Activated naive CD8-positive, alpha-beta T cell treated with anti-CD3 and anti-CD28 coated beads, Interleukin-2, amount 50 U/mL, for 16 hours (primary cell): Measurements from ENCODE around the gene TGFBI.

Source experiments
- DNase-seq: peaks from one replicate; pipeline ENCODE4 v3.0.0-alpha.2; 2020; ENCODE audit warnings: low read depth, low spot score

Gene TGFBI

GRCh38 chr5:136001466-136001981 lies 27.3 kb upstream of the TGFBI start:
- no peak for DNase-seq

DNA sequence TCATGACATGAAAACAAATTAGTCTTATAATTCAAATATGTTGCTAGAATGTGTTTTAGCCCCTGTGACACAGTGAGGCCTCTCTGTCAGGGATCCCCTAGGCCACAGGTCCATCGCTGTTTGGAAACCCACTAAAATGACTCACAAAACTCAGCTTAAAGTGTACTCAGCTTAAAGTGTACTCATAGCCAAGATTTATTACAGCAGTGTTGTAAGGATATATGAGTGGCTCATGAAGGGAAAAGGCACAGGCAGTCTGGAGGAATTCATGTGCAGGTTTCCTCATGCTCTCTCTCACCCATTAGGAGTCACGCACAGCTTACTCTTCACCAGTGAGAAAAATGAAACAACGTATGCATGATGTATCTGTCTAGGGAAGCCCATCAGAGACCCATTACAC lies 24.4 kb upstream of the TGFBI start:
- DNase-seq, result no peak

DNA sequence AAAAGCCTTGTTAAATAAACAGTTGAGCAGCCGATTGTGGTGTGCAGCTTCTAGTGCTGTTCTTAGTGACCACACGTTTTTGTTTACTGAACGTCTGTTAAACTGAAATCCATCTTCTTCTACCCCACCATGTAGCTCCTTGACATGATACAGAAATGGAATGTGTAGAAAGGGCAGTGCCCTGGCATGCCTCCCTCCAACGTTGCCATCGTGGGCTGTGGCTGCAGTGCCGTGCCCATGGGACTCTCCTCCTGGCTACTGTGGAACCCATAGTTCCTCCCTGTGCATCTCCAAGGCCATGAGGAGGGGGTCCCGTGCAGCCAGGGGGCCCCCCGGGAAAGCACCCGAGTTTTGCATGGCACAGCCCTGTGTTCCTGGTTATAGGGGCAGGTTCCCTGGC lies 23.3 kb upstream of the TGFBI start:
- DNase-seq, result no peak

DNA sequence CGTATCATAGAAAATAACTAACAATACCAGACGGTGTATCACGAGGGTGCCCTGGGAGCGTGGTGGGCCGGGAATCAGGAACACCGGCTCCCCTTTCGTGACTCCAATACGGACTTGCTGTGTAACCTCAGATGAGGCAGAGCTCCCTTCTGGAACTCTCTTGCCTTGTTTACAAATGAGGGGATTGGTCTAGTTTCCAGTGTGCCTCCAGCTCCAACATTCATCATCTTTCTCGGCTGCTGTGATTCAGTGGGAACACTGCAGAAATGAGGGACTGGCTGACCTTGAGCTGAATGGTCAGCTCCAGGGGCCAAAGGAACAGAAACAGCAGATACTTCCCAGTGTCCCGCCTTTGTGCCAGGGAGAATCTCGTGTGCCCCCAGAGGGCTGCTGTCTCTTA lies 22.6 kb upstream of the TGFBI start:
- no peak for DNase-seq

- no peak for DNase-seq
Observed at GRCh38 chr5:136006761-136007251, 22.0 kb upstream of the TGFBI start.

DNA sequence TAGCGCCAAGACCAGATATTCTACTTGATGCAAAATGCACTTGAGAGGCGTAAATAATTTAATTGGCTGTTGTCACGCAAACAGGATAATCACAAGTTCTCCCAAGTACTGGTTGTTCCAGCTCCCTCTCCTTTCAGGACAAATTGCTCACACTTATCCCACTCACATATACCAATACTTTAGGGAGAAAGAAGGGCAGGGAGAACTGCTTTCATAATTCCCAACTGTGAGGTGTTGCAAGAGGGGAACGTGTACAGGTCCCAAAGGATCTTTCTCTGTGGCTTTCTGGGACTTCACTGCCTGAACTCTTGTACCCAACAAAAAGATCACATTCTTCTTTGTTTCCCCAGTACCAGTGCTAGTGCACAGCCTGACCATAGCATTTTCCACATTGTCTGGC lies 21.5 kb upstream of the TGFBI start:
- DNase-seq, result no peak

GRCh38 chr5:136011414-136012001 lies 17.3 kb upstream of the TGFBI start:
- DNase-seq, result no peak

- no peak for DNase-seq
Observed at GRCh38 chr5:136012041-136012804, 16.6 kb upstream of the TGFBI start.

GRCh38 chr5:136013559-136013958 lies 15.2 kb upstream of the TGFBI start:
- DNase-seq, result no peak

- no peak for DNase-seq
Observed at GRCh38 chr5:136014049-136015002, 14.5 kb upstream of the TGFBI start.

- no peak for DNase-seq
Observed at GRCh38 chr5:136015003-136015375, 13.8 kb upstream of the TGFBI start.

- DNase-seq, result no peak
Observed at GRCh38 chr5:136015966-136016650, 12.7 kb upstream of the TGFBI start.

DNA sequence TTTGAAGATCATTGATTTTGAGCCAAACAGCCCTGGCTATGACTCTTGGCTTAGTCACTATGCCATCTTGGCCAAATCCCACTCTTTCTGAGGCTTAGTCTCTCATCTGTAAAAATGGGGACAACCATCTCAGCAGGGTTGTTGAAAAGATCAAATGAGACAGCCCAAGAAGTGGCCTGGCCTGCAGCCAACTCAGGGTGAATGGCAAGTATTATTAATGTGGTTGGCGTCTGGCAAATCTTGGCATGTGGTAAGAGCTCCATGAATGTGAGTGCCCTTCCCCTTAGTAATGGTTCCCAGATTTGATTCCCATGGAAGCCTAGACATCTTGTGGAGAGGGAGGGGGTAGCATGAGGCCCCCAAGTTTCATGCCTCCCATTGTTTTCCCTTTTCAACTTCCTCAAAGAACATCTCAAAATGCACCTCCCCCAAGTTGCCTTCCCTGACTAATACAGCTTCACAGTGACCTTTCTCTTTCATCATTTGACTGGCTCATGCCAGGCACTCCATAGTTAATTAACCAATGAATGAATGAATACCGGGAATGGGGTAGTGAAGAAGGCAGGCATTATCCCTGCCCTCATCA lies 11.8 kb upstream of the TGFBI start:
- no peak for DNase-seq

GRCh38 chr5:136018814-136019783 lies 9.7 kb upstream of the TGFBI start:
- no peak for DNase-seq

- DNase-seq, result no peak
Observed at GRCh38 chr5:136020001-136020382, 8.8 kb upstream of the TGFBI start.

DNA sequence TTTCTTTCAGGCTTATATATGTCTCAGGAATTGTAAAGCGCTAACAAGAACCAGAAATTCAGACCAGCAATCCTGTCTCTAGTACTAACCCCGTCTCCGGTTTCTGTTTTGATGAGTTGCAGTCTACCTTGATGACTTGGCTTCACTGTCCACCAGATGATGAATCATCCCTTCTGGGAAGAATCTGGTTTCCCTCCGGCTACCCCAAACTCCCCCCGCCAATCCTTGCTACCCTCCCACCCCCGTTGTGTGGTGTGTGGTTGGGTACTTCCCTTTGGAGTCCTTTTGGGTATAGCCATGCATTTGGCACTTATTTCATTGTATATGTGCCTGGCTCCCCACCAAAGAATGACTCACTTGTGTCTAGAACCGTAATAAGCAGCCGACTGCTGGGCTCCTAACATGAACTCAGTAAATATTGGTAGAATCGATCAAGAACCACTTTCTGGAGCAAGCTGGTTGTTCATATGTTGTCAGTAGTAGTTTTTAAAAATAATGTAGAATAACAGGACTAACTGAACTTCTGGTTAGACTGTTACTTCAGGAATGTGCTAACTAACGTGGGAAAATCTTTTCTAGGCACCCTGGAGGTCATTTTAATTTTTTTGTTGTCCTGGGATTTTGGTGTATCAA lies 8.3 kb upstream of the TGFBI start:
- no peak for DNase-seq

DNA sequence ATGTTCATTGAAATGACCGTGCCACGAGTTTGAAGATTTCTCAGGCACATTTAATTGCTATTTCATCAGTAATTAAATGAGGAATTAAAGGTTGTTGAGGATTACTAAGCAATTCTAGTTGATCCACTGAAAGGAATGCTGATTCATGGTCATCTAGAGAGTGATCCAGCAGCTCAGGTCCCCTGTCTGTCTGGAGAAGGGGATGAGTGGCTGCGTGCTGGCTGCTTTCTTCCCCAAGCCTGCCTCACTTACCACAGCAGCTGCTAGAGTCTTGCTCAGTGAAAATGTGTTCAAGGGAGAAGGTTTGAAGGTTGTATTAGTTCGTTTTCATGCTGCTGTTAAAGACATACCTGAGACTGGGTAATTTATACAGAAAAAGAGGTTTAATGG lies 7.8 kb upstream of the TGFBI start:
- no peak for DNase-seq

DNA sequence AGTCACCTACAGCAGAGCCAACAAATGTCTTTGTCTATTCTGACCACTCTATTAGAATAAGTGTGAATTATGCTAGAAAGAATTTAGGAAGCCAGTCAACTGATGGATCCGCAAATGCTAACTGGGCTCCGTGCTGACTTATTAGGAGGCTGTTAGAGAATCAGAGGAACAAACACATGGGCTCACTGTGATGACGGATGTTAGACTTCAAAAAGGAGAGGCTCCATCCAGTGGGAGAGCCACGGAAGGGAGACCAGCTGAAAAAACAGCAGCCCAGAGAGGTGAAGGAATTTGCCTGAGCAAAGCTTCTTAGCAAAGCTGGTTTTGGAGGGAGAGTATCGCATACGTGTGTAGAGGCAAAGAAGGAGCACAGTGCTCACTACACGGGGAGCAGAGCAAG lies 5.8 kb upstream of the TGFBI start:
- DNase-seq, result no peak

- no peak for DNase-seq
Observed at GRCh38 chr5:136023958-136024541, 4.7 kb upstream of the TGFBI start.
